GM18909 (cell line): Measurements from ENCODE around the gene UBN2.

Experiments used
- ATAC-seq: cut with Tn5 transposase; IDR thresholded peaks from one replicate; pipeline ENCODE4 v1.9.1; 2021; ENCODE audit warnings: mild to moderate bottlenecking; ENCODE audit not compliant: unreplicated experiment, poor library complexity

UBN2 gene

GRCh38 chr7:139231513-139232376, 708 bp downstream of the UBN2 start:
- peak; percentile 42 for ATAC-seq

- no peak for ATAC-seq
Measured at GRCh38 chr7:139232377-139232717, 1.3 kb downstream of the UBN2 start.

GRCh38 chr7:139232904-139233303, 1.9 kb downstream of the UBN2 start:
- ATAC-seq, result no peak

GRCh38 chr7:139241258-139241657, 10.2 kb downstream of the UBN2 start:
- ATAC-seq, result no peak

GRCh38 chr7:139242741-139243281, 11.8 kb downstream of the UBN2 start:
- no peak for ATAC-seq

- ATAC-seq, result no peak
Measured at GRCh38 chr7:139245401-139245800, 14.4 kb downstream of the UBN2 start.

- ATAC-seq, result no peak
Measured at GRCh38 chr7:139246494-139246893, 15.5 kb downstream of the UBN2 start.

- no peak for ATAC-seq
Measured at GRCh38 chr7:139246905-139247304, 15.9 kb downstream of the UBN2 start.

- ATAC-seq, result no peak
Measured at GRCh38 chr7:139249179-139249810, 18.3 kb downstream of the UBN2 start.

- no peak for ATAC-seq
Measured at GRCh38 chr7:139252451-139252850, 21.4 kb downstream of the UBN2 start.

GRCh38 chr7:139254281-139254680, 23.2 kb downstream of the UBN2 start:
- no peak for ATAC-seq

GRCh38 chr7:139254728-139255127, 23.7 kb downstream of the UBN2 start:
- ATAC-seq, result no peak

- ATAC-seq, result no peak
Measured at GRCh38 chr7:139255290-139255689, 24.3 kb downstream of the UBN2 start.

- no peak for ATAC-seq
Measured at GRCh38 chr7:139259142-139259541, 28.1 kb downstream of the UBN2 start.

GRCh38 chr7:139264220-139264619, 33.2 kb downstream of the UBN2 start:
- ATAC-seq, result no peak

GRCh38 chr7:139265673-139266072, 34.6 kb downstream of the UBN2 start:
- no peak for ATAC-seq

GRCh38 chr7:139271718-139272628, 40.9 kb downstream of the UBN2 start:
- ATAC-seq, result no peak

GRCh38 chr7:139284252-139284896, 53.3 kb downstream of the UBN2 start:
- ATAC-seq, result no peak

GRCh38 chr7:139286144-139286543, 55.1 kb downstream of the UBN2 start:
- ATAC-seq, result no peak

GRCh38 chr7:139292821-139293220, 61.8 kb downstream of the UBN2 start:
- no peak for ATAC-seq
